ENCODE measurements around the gene CFAP251.

Gene CFAP251

GRCh38 chr12:121947981-121948380 is 29.6 kb downstream of the CFAP251 start:
- DNase-seq, result no peak

GRCh38 chr12:121949648-121950397 is 31.4 kb downstream of the CFAP251 start:
- no peak for DNase-seq

GRCh38 chr12:121953117-121953692 is 34.8 kb downstream of the CFAP251 start:
- no peak for DNase-seq

GRCh38 chr12:121953695-121954094 is 35.3 kb downstream of the CFAP251 start:
- no peak for DNase-seq

- DNase-seq, result no peak
These were observed 37.2 kb downstream of the CFAP251 start for GRCh38 chr12:121955258-121956237.

- DNase-seq, result no peak
These were observed 39.6 kb downstream of the CFAP251 start for GRCh38 chr12:121957861-121958515.

- DNase-seq, result no peak
These were observed 40.3 kb downstream of the CFAP251 start for GRCh38 chr12:121958541-121959240.

GRCh38 chr12:121960541-121960940 is 42.1 kb downstream of the CFAP251 start:
- DNase-seq, result no peak

GRCh38 chr12:121961195-121961879 is 42.9 kb downstream of the CFAP251 start:
- no peak for DNase-seq

- no peak for DNase-seq
These were observed 45.1 kb downstream of the CFAP251 start for GRCh38 chr12:121963341-121964018.

- no peak for DNase-seq
These were observed 46.6 kb downstream of the CFAP251 start for GRCh38 chr12:121964813-121965643.

GRCh38 chr12:121966959-121967358 is 48.6 kb downstream of the CFAP251 start:
- DNase-seq, result no peak

GRCh38 chr12:121968876-121969275 is 50.5 kb downstream of the CFAP251 start:
- no peak for DNase-seq

- DNase-seq, result no peak
These were observed 51.3 kb downstream of the CFAP251 start for GRCh38 chr12:121969726-121970125.

- DNase-seq, result no peak
These were observed 52.3 kb downstream of the CFAP251 start for GRCh38 chr12:121970581-121971300.

GRCh38 chr12:121974026-121974985 is 55.9 kb downstream of the CFAP251 start:
- DNase-seq, result no peak

- DNase-seq, result no peak
These were observed 56.6 kb downstream of the CFAP251 start for GRCh38 chr12:121975021-121975420.

GRCh38 chr12:121976950-121977349 is 58.6 kb downstream of the CFAP251 start:
- no peak for DNase-seq

Data from activated gamma-delta T cell treated with Interleukin-2 at 50 U/mL for 16 hours (primary cell).